ENCODE measurements around the gene PTPRCAP.

DNA sequence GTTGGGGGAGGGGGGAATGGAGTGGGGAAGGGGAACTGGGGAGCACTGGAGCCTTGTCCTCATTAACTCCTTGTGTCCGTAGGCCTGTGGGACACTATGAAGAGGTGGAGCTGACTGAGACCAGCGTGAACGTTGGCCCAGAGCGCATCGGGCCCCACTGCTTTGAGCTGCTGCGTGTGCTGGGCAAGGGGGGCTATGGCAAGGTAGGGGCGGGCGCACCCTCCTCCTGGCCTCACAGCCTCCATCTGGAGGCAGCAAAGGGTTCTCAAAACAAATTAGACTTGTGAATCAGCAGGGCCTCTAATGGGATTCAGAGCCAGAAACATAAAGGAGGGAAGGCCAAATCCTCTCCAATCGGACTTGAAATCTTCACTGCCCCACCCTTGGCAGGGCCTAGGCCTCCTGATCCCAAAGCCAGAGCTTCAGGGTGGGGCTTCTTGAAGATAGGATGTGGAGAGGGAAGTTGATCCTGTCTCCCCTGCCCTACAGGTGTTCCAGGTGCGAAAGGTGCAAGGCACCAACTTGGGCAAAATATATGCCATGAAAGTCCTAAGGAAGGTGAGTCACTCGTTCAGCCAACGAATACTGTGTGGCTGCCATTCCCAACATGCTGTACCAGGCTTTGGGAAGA is 8.3 kb downstream of the PTPRCAP start:
- TF ChIP-seq, protein P1, sequence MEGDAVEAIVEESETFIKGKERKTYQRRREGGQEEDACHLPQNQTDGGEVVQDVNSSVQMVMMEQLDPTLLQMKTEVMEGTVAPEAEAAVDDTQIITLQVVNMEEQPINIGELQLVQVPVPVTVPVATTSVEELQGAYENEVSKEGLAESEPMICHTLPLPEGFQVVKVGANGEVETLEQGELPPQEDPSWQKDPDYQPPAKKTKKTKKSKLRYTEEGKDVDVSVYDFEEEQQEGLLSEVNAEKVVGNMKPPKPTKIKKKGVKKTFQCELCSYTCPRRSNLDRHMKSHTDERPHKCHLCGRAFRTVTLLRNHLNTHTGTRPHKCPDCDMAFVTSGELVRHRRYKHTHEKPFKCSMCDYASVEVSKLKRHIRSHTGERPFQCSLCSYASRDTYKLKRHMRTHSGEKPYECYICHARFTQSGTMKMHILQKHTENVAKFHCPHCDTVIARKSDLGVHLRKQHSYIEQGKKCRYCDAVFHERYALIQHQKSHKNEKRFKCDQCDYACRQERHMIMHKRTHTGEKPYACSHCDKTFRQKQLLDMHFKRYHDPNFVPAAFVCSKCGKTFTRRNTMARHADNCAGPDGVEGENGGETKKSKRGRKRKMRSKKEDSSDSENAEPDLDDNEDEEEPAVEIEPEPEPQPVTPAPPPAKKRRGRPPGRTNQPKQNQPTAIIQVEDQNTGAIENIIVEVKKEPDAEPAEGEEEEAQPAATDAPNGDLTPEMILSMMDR (IDR thresholded peaks at IDR 0.05): no peak
- TF ChIP-seq POLR2A (IDR thresholded peaks at IDR 0.05): no peak
